Measurements from ENCODE around the gene LOXL3. TPM values are rescaled to one million over a fixed set of nuclear protein-coding genes. Genes with fewer than 3 reads are reported as not detected.

The LOXL3 gene
- total RNA-seq, 4 donors from 2014 or later, result 5.0 to 16.2 (median 13.5) TPM

GRCh38 chr2:74538881-74539339, 14.8 kb downstream of the LOXL3 start:
- WGBS, 2 donors, result 75% methylated on average over 7 of the region's 7 CpGs
- no peaks in the 10 kb centered on the region for H3K27me3 ChIP-seq
- H3K36me3 ChIP-seq, result peaks cover 0 to 21% (median 0%) of the 10 kb centered on the region in 3 donors
- no peak for DNase-seq (ENCODE audit: low spot score in 2 of 2)
- H3K4me3 ChIP-seq, result no peak overlapping the region
- TF ChIP-seq POLR2A (IDR thresholded peaks at IDR 0.05) (no peak), EP300 (IDR thresholded peaks at IDR 0.05) (no peak), CTCF (IDR thresholded peaks at IDR 0.05) (no peak)
- no peak overlapping the region for H3K27ac ChIP-seq
- H3K9me3 ChIP-seq, result no peaks in the 10 kb centered on the region
- no peaks in the 10 kb centered on the region for H3K4me1 ChIP-seq

DNA sequence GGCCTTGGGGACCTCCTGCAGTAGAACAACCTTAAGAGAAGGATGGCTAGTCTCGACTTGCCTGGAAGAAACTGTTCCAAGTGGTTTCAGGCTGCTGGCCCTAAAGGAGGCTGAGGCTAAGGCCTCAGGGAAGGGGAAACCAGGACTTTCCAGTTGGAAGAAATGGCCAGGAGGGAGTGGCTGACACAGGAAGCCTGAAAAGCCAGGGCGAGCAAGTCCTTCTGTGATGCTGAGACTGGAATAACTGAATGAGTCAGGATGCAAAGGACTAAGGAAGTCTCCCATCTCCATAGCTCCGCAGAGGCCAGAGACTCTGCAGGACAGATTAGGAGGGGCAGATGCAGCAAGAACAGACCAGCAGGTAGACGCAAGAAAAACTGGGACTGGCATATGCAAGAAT, 16.6 kb downstream of the LOXL3 start:
- H3K4me1 ChIP-seq, result no peaks in the 10 kb centered on the region
- no peak for TF ChIP-seq POLR2A (IDR thresholded peaks at IDR 0.05)
- TF ChIP-seq EP300 (IDR thresholded peaks at IDR 0.05), result no peak
- TF ChIP-seq CTCF (IDR thresholded peaks at IDR 0.05), result no peak
- peaks cover 0 to 37% (median 0%) of the 10 kb centered on the region in 3 donors for H3K36me3 ChIP-seq
- H3K9me3 ChIP-seq, result no peaks in the 10 kb centered on the region
- H3K4me3 ChIP-seq, result no peak overlapping the region
- no peak for DNase-seq (ENCODE audit: low spot score in 2 of 2)
- no peaks in the 10 kb centered on the region for H3K27me3 ChIP-seq
- WGBS, 2 donors, result 57 to 70% methylated on average over 4 of the region's 4 CpGs
- H3K27ac ChIP-seq, result no peak overlapping the region

DNA sequence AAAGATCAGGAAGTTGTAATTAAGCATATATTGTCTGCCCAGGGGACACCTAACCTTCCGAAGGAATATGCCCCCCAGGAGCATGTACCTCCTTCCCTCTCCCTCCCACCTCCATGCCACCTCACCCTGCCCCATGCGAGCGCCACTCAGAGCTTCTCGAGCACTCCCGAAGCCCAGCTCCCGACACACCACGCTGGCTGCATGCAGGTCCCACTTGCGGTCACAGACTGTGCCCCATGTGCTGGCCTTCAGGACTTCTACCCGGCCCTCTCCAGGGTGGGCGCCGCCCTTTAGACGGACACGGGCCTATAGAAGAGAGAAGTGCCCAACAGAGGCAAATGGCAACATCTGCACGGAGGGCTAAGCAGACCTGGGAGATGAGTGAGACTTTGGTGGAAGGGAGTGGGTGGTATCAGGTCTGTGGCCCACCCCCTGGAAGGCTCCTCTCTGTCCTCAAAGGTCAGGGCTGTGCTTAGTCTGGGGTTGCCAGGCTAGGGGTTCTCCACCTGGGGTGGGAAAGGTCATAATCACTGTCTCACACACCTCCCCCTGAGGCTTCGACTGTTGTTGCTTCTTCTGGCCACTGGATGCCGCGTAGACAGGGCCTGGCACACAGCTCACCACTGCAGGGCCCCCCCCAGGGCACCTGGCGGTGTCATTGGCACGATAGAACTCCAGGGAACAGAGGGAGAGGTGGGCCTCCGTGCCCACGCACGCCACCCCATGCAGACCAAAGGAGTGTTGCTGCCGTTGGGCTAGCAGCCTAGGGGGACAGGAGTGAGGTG, 17.4 kb downstream of the LOXL3 start:
- no peak for TF ChIP-seq EP300 (IDR thresholded peaks at IDR 0.05)

GRCh38 chr2:74535440-74535965, 18.2 kb downstream of the LOXL3 start:
- Histone ChIP-seq H3K9me3 (no peaks in the 10 kb centered on the region), H3K27me3 (no peaks in the 10 kb centered on the region), H3K27ac (no peak overlapping the region), H3K4me1 (peaks cover 0 to 16% (median 9%) of the 10 kb centered on the region in 4 donors), H3K4me3 (no peak overlapping the region), H3K36me3 (peaks cover 0 to 41% (median 0%) of the 10 kb centered on the region in 3 donors)
- DNase-seq (ENCODE audit: low spot score in 2 of 2), result no peak
- TF ChIP-seq CTCF (IDR thresholded peaks at IDR 0.05) (no peak), POLR2A (IDR thresholded peaks at IDR 0.05) (no peak), EP300 (IDR thresholded peaks at IDR 0.05) (no peak)
- WGBS, 2 donors, result 87 to 92% methylated on average over 10 of the region's 10 CpGs

More for the DNA sequence above, 17.4 kb downstream of the LOXL3 start:
- Histone ChIP-seq H3K27ac (no peak overlapping the region), H3K9me3 (no peaks in the 10 kb centered on the region), H3K4me3 (no peak overlapping the region), H3K27me3 (no peaks in the 10 kb centered on the region), H3K36me3 (peaks cover 0 to 45% (median 0%) of the 10 kb centered on the region in 3 donors), H3K4me1 (peaks cover 0 to 8% (median 2%) of the 10 kb centered on the region in 4 donors)
- DNase-seq (ENCODE audit: low spot score in 2 of 2), result no peak
- WGBS, 2 donors, result 84 to 86% methylated on average over 23 of the region's 23 CpGs

DNA sequence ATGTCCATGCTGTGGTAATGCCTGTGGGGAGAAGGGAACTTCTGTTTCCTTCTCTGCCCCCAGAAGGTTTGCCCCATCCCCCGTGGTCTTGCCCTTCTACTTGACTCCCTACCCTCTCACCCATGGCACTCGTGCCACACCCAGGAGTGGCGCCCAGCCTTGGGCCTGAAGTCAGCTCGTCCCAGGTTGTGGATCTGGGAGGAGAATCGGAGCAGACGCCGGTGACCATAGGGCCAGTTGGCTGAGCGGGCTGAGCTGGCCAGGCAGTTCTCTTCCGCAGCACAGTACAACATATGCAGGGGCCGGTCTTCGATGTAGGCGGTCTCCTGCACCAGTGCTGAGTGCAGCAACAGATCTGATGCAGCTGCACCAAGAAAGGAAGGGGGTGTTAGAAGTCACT, 19.3 kb downstream of the LOXL3 start:
- 72 to 78% methylated on average over 12 of the region's 12 CpGs for WGBS, 2 donors
- no peak for TF ChIP-seq POLR2A (IDR thresholded peaks at IDR 0.05)
- TF ChIP-seq CTCF (IDR thresholded peaks at IDR 0.05), result no peak
- TF ChIP-seq EP300 (IDR thresholded peaks at IDR 0.05), result no peak
- Histone ChIP-seq H3K27ac (no peak overlapping the region), H3K4me3 (no peak overlapping the region), H3K36me3 (peaks cover 0 to 40% (median 0%) of the 10 kb centered on the region in 3 donors), H3K9me3 (no peaks in the 10 kb centered on the region), H3K27me3 (no peaks in the 10 kb centered on the region), H3K4me1 (peaks cover 0 to 17% (median 9%) of the 10 kb centered on the region in 4 donors)
- no peak for DNase-seq (ENCODE audit: low spot score in 2 of 2)

Measured in tibial nerve (tissue), 4 donors.